ENCODE measurements around the gene RBPJ. TPM values are rescaled to one million over a fixed set of nuclear protein-coding genes. Genes with fewer than 3 reads are reported as not detected.
A peak's percentile ranks its signal among the peaks of the same experiment; 100 is the strongest.

RBPJ gene
- total and polyA plus RNA-seq, 2 donors (not counting 1 experiment from before 2014, with no cell fraction given): 144 to 253 TPM

- no peak overlapping the region for H3K9ac ChIP-seq (ENCODE audit: insufficient read depth, low read length)
- no peak overlapping the region for H2AFZ ChIP-seq (ENCODE audit: low read length)
- H3K79me2 ChIP-seq (ENCODE audit: control insufficient read depth, insufficient read depth, low read length): peaks cover 31% of the 10 kb centered on the region
- no peak for TF ChIP-seq EZH2 (IDR thresholded peaks at IDR 0.05; ENCODE audit: low read length, missing control alignments)
- no peak for TF ChIP-seq CTCF (conservative IDR thresholded peaks at IDR 0.05 in 1 of 2, IDR thresholded peaks at IDR 0.05 in 1 of 2; ENCODE audit: low read depth in 1 of 2, low read length in 2 of 2)
- H3K4me2 ChIP-seq (ENCODE audit: extremely low read depth, insufficient read depth, low read length): no peak overlapping the region
- no peaks in the 10 kb centered on the region for H3K27me3 ChIP-seq (ENCODE audit: control insufficient read depth, insufficient read depth, low read length)
- no peaks in the 10 kb centered on the region for H4K20me1 ChIP-seq (ENCODE audit: control insufficient read depth, extremely low read depth, insufficient read depth, low read length)
- H3K27ac ChIP-seq (ENCODE audit: insufficient read depth, low read length): no peak overlapping the region
- peaks cover 5% of the 10 kb centered on the region for H3K36me3 ChIP-seq (ENCODE audit: control insufficient read depth, insufficient read depth, low read length)
- DNase-seq (ENCODE audit: low read depth in 2 of 2): no peak
- H3K9me3 ChIP-seq (ENCODE audit: control insufficient read depth, insufficient read depth, low read depth, low read length): peaks cover 2% of the 10 kb centered on the region
- H3K4me3 ChIP-seq (replicated peaks in 1 of 4; ENCODE audit: control extremely low read depth in 1 of 4, insufficient read depth in 1 of 4, low read depth in 3 of 4, low read length in 4 of 4): no peak overlapping the region
- H3K4me1 ChIP-seq (ENCODE audit: control insufficient read depth, extremely low read depth, insufficient read depth, low read length): no peaks in the 10 kb centered on the region
Observed at GRCh38 chr4:26402458-26402857, 81.6 kb downstream of the RBPJ start.

- Histone ChIP-seq H2AFZ (ENCODE audit: low read length) (no peak overlapping the region), H3K4me1 (ENCODE audit: control insufficient read depth, extremely low read depth, insufficient read depth, low read length) (no peaks in the 10 kb centered on the region), H4K20me1 (ENCODE audit: control insufficient read depth, extremely low read depth, insufficient read depth, low read length) (no peaks in the 10 kb centered on the region), H3K4me3 (replicated peaks in 1 of 4; ENCODE audit: control extremely low read depth in 1 of 4, insufficient read depth in 1 of 4, low read depth in 3 of 4, low read length in 4 of 4) (no peak overlapping the region), H3K27me3 (ENCODE audit: control insufficient read depth, insufficient read depth, low read length) (no peaks in the 10 kb centered on the region), H3K9ac (ENCODE audit: insufficient read depth, low read length) (no peak overlapping the region), H3K4me2 (ENCODE audit: extremely low read depth, insufficient read depth, low read length) (no peak overlapping the region), H3K27ac (ENCODE audit: insufficient read depth, low read length) (no peak overlapping the region), H3K9me3 (ENCODE audit: control insufficient read depth, insufficient read depth, low read depth, low read length) (peaks cover 2% of the 10 kb centered on the region), H3K79me2 (ENCODE audit: control insufficient read depth, insufficient read depth, low read length) (peaks cover 29% of the 10 kb centered on the region), H3K36me3 (ENCODE audit: control insufficient read depth, insufficient read depth, low read length) (peaks cover 5% of the 10 kb centered on the region)
- TF ChIP-seq EZH2 (IDR thresholded peaks at IDR 0.05; ENCODE audit: low read length, missing control alignments): no peak
- TF ChIP-seq CTCF (conservative IDR thresholded peaks at IDR 0.05 in 1 of 2, IDR thresholded peaks at IDR 0.05 in 1 of 2; ENCODE audit: low read depth in 1 of 2, low read length in 2 of 2): no peak
- DNase-seq (ENCODE audit: low read depth in 2 of 2): no peak
Observed at GRCh38 chr4:26404743-26405206, 84.0 kb downstream of the RBPJ start.

GRCh38 chr4:26406346-26406975 lies 85.6 kb downstream of the RBPJ start:
- H3K27me3 ChIP-seq (ENCODE audit: control insufficient read depth, insufficient read depth, low read length): no peaks in the 10 kb centered on the region
- TF ChIP-seq CTCF (conservative IDR thresholded peaks at IDR 0.05 in 1 of 2, IDR thresholded peaks at IDR 0.05 in 1 of 2; ENCODE audit: low read depth in 1 of 2, low read length in 2 of 2) (no peak), EZH2 (IDR thresholded peaks at IDR 0.05; ENCODE audit: low read length, missing control alignments) (no peak)
- H3K4me3 ChIP-seq (replicated peaks in 1 of 4; ENCODE audit: control extremely low read depth in 1 of 4, insufficient read depth in 1 of 4, low read depth in 3 of 4, low read length in 4 of 4): no peak overlapping the region
- H3K4me2 ChIP-seq (ENCODE audit: extremely low read depth, insufficient read depth, low read length): no peak overlapping the region
- H3K9ac ChIP-seq (ENCODE audit: insufficient read depth, low read length): no peak overlapping the region
- H3K79me2 ChIP-seq (ENCODE audit: control insufficient read depth, insufficient read depth, low read length): peaks cover 29% of the 10 kb centered on the region
- H4K20me1 ChIP-seq (ENCODE audit: control insufficient read depth, extremely low read depth, insufficient read depth, low read length): no peaks in the 10 kb centered on the region
- DNase-seq (ENCODE audit: low read depth in 2 of 2): peak; percentile 32 to 71
- H3K36me3 ChIP-seq (ENCODE audit: control insufficient read depth, insufficient read depth, low read length): peaks cover 5% of the 10 kb centered on the region
- no peaks in the 10 kb centered on the region for H3K4me1 ChIP-seq (ENCODE audit: control insufficient read depth, extremely low read depth, insufficient read depth, low read length)
- peaks cover 2% of the 10 kb centered on the region for H3K9me3 ChIP-seq (ENCODE audit: control insufficient read depth, insufficient read depth, low read depth, low read length)
- H3K27ac ChIP-seq (ENCODE audit: insufficient read depth, low read length): no peak overlapping the region
- no peak overlapping the region for H2AFZ ChIP-seq (ENCODE audit: low read length)
